Measurements from ENCODE around the gene OSCP1.
"Not testable (repeated sequence)": the region's sequence is repeated elsewhere in the genome, so short reads cannot be mapped to it uniquely, and the experiment has no call there.

The OSCP1 gene

DNA sequence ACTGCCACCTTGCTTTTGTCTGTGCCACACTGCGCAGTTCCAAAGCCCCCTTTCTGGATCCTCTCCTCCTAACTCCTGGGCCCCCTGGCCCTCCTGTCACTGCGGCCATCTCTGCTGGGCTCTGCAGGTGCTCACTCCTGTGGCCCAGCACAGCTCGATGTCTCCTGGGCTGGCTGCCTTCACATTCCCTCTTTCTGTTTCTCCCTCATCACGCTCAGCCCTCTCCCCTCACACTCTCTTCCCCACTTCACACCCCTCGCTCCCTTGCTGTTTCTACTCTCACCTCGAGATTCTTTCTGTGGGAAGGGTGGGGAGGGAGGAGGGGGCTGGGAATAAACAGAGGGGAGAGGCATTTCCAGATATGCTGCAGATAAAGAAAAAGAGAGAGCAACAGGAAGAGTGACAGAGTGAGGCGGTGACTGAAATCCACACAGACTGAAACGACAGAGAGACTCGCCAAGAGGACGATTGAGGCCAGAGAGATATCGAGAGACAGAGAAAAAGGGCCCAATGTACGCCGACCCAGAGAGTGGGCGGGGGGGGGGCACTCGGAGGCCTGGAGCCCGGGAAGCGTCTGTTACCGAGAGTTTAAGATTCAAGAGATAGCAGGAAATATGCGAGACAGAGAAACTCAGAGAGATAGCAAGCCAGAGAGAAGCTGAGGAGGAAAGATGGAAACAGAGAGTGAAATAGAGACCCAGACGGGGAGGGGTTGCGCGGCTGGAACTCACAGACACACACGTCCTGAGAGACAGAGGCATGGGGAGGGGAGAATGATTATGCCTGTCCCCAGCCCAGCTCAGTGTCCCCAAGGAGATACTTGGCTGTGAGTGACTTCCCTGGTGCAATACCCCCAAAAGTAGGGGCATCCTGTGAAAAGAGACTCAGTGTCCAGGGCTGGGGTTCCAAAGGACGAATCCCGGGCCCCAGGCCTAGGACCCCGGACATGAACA, 31.8 kb upstream of the OSCP1 start:
- FAIRE-seq = no peak

DNA sequence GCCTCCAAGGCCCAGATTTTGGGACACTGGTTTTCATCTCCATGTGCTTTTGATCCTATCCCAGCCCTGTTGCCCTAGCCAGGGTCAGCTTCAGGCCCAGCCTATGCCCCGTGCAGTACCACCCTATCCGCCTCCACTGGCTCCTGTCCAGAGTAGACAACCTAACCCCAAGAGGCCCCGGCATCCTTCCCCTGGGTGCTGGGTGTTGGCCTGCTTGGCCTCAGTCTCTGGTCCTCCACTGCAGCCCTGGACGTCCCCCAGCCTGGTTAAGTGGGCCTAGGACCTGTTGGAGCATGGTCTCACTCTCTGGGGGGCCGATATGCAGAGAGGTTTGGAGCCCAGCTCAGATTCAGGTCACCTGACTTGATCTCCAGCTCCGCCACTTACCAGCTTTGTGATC, 30.8 kb upstream of the OSCP1 start:
- DNase-seq (ENCODE audit: insufficient read length, low spot score) (no peak), FAIRE-seq (no peak)
- no peak for TF ChIP-seq POLR2A (IDR thresholded peaks at IDR 0.05; ENCODE audit: low read depth, low read length)

More for the DNA sequence above, 31.8 kb upstream of the OSCP1 start:
- DNase-seq (ENCODE audit: insufficient read length, low spot score) = no peak
- no peak for TF ChIP-seq POLR2A (IDR thresholded peaks at IDR 0.05; ENCODE audit: low read depth, low read length)

DNA sequence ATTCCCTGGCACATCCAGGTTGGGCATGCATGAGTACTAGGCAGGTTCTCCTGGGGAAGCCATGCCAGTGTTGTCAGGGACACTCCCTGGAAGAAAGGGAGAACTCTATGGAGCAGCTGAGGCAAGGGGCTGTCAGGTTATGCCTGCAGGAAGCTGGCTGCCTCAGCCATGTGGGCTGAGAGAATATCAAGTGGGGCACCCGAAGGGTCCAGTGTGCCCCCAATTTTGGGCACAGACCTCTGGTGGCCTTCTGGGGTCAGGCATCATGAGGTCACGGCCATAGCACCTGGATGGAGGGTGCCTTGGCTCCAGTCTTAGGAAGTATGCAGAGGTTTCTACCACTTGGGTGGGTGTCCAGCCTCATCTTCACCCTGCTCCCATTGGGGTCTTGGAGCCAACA, 29.9 kb upstream of the OSCP1 start:
- no peak for DNase-seq (ENCODE audit: insufficient read length, low spot score)
- FAIRE-seq = no peak
- TF ChIP-seq POLR2A (IDR thresholded peaks at IDR 0.05; ENCODE audit: low read depth, low read length) = no peak

DNA sequence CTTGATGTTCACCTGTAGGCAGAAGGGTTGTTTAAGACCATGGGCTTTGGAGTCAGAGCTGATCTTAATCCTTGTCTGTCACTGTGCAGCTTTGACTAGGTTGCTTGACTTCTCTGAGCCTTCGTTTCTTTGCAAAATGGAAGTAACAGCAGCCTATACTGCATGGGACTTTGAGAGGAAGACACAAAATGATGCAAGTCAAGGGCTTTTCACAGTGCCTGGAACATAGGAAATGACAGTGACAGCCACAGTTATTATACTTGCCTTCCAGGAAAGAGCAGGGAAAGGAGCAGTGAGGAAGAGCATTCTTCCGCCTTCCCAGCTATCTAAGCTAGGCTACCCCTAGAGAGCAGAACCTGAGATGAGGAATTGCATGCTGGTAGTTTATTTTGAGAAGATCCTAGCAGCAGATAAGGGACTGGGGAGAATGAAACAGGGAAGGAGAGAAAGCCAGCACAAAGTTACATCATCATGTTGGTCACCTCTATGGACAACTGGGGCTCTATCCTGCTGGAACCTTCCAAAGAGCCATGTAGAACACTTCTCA, 29.3 kb upstream of the OSCP1 start:
- TF ChIP-seq POLR2A (IDR thresholded peaks at IDR 0.05; ENCODE audit: low read depth, low read length) = no peak
- no peak for DNase-seq (ENCODE audit: insufficient read length, low spot score)
- FAIRE-seq = no peak

DNA sequence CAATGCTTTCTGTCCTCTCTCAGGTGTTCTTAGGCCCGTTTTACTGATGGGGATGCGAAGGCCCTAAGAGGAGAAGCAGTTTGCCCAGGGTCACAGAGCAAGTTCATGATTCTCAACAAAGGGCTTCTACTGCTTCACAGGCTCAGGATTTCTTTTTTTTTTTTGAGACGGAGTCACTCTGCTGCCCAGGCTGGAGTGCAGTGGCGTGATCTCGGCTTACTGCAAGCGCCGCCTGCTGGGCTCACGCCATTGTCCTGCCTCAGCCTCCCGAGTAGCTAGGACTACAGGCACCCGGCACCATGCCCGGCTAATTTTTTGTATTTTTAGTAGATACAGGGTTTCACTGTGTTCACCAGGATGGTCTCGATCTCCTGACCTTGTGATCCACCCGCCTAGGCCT, 27.4 kb upstream of the OSCP1 start:
- DNase-seq (ENCODE audit: insufficient read length, low spot score); FAIRE-seq: not testable (repeated sequence)

DNA sequence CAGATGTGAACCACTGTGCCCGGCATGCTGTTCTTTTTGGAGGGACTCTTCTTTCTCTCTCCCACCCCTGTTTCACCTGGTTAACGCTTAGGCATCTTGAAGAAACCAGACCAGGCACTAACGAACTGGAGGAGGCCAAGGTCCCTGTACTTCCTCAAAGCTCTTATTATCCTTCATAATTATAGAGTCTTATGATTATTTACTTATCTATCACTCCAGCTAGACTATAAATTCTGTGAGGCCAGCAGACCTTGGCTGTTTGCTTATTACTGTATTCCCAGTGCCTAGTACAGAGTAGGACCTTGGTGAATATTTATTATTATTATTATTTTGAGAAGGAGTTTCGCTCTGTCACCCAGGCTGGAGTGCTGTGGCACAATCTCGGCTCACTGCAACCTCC, 26.7 kb upstream of the OSCP1 start:
- FAIRE-seq = no peak
- no peak for DNase-seq (ENCODE audit: insufficient read length, low spot score)
- no peak for TF ChIP-seq POLR2A (IDR thresholded peaks at IDR 0.05; ENCODE audit: low read depth, low read length)

DNA sequence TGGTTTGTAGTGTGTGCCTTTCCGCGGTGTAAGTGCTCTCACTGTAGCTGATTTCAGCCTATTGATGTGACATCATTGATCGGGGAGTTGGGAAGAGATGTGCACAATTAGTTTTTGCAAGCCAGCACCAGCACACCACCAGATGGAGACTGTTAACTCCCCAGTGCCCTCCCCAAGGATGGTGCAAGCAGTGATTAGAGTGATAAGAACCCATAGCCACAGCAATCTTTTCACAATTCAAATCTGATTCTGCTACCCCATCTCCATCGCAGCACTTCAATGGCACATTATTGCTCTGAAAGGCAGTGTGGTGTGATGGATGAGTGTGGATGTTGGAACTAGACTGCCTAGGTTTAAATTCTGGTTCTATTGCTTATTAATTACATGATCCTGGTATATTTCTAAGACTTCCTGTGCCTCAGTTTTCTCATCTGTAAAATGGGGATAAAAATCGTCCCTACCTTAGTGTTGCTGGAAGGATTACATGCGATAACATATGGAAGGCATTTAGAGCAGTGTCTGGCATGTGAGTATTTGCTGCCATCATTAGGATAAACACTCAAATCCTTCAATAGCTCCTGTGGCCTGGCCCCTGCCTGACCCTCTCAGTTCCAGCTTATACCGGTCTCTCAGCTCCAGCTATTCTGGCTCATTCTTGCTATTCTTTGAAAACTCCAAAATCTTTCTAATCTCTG, 25.8 kb upstream of the OSCP1 start:
- DNase-seq (ENCODE audit: insufficient read length, low spot score) (no peak), FAIRE-seq (no peak)
- no peak for TF ChIP-seq POLR2A (IDR thresholded peaks at IDR 0.05; ENCODE audit: low read depth, low read length)

DNA sequence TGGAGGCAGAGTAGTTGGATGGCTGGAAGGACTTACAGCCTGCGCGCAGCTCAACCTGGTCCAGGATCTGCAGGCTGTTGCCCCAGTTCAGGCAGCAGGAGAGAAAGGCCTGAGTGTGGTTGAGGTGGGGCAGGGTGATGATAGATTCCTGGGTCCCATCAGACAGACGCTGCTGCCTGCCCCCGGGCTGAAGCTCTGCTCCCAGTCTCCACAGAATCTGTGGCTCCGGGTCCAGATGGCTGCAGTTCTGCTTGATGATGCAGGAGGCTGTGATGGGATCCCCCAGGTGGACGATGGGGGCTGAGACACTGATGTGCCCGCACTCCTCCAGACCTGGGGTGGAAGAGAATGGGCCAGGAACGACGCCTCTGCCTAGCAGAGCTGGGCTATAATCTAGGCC, 25.1 kb upstream of the OSCP1 start:
- TF ChIP-seq POLR2A (IDR thresholded peaks at IDR 0.05; ENCODE audit: low read depth, low read length) = no peak
- DNase-seq (ENCODE audit: insufficient read length, low spot score) = no peak
- FAIRE-seq = no peak

DNA sequence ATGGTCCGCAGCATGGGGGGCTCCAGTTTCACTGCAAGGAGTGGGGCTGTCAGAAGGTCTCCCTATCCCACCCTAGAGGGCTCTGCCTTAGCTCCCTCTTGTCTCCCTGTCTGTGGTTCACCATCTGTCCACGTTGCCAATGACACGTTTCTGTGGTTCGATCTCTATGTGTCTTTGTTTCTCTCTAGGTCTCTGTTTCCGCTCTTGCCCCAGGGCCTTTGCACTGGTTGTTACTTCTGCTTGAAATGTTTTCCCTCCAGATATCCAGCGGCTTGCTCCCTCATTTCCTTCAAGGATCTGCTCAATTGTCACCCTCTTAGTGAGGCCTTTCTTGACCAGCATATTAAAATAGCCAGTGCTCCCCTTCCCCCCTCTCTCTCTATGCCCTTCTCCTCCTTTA, 22.4 kb upstream of the OSCP1 start:
- TF ChIP-seq POLR2A (IDR thresholded peaks at IDR 0.05; ENCODE audit: low read depth, low read length) = no peak
- FAIRE-seq (no peak), DNase-seq (ENCODE audit: insufficient read length, low spot score) (no peak)

DNA sequence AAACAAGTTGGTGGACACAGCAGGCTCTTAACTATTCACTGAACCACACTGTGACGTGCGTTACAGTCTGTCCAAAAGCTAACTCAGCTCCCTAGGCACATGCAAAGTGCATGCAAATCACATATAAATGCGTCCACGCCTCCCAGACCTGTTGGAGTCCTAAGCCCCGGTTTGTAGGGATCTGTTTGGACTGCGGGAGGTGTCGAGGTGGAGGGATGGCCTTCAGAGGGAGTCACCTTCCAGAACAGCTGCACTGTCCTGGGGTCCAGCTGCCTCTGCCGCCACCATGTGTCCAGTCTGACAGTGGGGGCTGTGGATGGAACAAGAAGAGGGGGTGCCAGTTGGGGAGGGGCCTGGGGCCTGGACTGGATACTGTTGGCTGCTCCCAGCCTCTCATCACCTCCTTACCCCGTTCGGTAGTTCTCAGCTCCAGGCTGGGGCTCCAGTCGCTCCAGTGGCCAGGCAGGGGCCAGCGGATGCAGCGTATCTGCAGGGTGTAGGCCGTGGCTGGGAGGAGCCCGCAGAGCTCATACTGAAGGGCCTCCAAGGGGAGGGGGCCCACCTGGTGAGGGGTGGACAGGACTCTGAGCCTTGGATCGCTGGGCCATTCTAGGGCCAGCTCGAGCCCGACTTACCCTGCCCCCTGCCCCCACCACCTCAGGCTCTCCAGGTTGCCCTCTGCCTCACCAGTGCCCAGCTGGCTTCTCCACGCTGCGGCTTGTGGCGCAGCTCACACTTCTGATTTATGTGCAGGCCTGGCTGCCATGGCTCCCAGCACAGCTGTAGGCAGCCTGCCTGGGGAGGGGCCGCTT, 21.8 kb upstream of the OSCP1 start:
- FAIRE-seq (no peak), DNase-seq (ENCODE audit: insufficient read length, low spot score) (no peak)
- no peak for TF ChIP-seq POLR2A (IDR thresholded peaks at IDR 0.05; ENCODE audit: low read depth, low read length)

DNA sequence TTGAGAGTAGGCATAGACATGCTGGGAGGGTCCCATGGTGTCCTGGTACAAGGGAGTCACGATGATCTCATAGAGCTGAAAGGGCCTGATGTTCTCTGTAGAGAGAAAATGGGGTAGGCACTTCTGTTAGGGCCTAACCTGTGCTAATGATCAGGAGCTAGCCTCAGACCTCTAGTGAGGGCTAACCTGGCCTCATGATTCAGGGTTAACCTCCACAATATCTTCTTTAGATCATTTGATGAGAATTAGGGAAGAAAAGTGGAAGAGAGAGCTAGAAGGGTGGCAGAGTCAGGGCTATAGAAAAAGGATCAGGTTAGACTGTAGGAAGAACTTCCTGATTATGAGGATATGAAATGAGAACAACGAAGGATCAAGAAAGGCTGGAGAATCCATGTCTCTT, 18.9 kb upstream of the OSCP1 start:
- no peak for DNase-seq (ENCODE audit: insufficient read length, low spot score)
- FAIRE-seq = no peak
- no peak for TF ChIP-seq POLR2A (IDR thresholded peaks at IDR 0.05; ENCODE audit: low read depth, low read length)

DNA sequence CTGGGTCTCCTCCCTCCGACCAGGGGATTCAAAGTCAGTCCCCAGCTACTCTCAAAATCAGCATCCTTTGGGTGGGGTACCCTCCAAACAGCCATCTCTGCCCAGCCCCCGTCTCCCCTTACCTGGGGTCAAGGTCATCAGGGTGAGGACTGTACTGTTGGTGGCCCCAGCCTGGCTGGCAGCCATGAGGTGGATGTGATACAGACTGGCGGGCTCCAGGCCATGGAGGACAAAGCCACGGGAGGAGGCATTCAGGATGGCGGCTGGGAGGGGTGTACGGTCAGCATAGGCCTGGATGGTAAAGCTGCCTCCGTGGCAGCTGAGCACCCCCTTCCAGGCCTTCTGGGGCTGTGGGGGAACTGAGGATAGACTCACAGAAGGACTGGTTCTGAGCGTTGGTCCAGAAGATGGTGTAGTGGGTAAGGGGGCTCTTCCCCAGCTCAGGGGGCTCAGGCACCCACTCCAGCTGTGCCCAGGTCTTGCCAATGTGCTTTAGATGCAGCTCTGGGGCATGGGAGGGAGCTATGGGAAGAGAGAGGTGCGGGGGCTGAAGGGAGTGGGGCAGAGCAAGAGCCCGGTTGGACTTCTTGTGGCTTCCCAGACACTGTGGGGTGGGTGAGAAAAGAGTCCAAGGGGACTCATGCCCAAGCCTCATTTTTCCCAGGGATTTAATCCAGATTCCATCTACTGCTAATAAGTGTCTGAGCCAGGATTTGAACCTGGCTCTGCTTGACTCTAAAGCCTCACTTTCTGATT, 17.6 kb upstream of the OSCP1 start:
- no peak for FAIRE-seq
- no peak for TF ChIP-seq POLR2A (IDR thresholded peaks at IDR 0.05; ENCODE audit: low read depth, low read length)
- DNase-seq (ENCODE audit: insufficient read length, low spot score) = no peak

DNA sequence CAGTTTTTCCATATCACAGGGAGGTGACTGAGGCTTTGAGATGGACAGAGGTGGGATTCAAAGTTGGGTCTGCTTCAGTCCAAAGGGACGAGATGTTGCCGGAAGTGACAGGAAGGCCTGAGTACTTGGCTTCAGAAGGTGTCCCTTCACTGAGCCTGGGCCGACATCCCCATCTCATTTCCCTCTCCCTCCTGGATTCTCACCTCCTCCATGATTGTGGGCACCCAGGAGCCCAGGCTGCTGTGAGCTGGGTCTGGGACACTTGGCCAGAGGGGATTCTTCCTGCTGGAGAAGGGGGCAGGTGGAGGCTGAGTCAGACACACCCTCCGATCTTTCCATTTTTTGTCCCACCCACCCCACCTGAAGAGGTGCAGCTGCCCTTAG, 16.8 kb upstream of the OSCP1 start:
- no peak for FAIRE-seq
- TF ChIP-seq POLR2A (IDR thresholded peaks at IDR 0.05; ENCODE audit: low read depth, low read length) = no peak
- no peak for DNase-seq (ENCODE audit: insufficient read length, low spot score)
